Activated T-cell treated with anti-CD3 and anti-CD28 coated beads, Interleukin-2, amount 50 U/mL, for 1 hour (primary cell): ENCODE measurements around the gene CCDC92.
A peak's percentile ranks its signal among the peaks of the same experiment; 100 is the strongest.

Experiments
- DNase-seq: peaks from one replicate; pipeline ENCODE4 v3.0.0-alpha.2; 2020

Gene CCDC92

GRCh38 chr12:123972457-123973401 lies at the start of gene CCDC92, which contains the start of gene ZNF664:
Gene CCDC92 (minus strand): TSS chr12:123972831. CDS start chr12:123944305, 28,526 bp downstream.
Gene ZNF664 (plus strand): TSS chr12:123973215. CDS start chr12:124012145, 38,930 bp downstream.
- DNase-seq = peak; percentile 96

- no peak for DNase-seq
Measured at GRCh38 chr12:124022161-124022560, 49.5 kb upstream of the CCDC92 start.

GRCh38 chr12:124021007-124021406 lies 48.4 kb upstream of the CCDC92 start:
- no peak for DNase-seq

GRCh38 chr12:124020514-124020949 lies 47.9 kb upstream of the CCDC92 start:
- no peak for DNase-seq

GRCh38 chr12:124019115-124019514 lies 46.5 kb upstream of the CCDC92 start:
- DNase-seq = no peak

GRCh38 chr12:124018539-124018938 lies 45.9 kb upstream of the CCDC92 start:
- DNase-seq = no peak

- no peak for DNase-seq
Measured at GRCh38 chr12:124017064-124017463, 44.4 kb upstream of the CCDC92 start.

- no peak for DNase-seq
Measured at GRCh38 chr12:124015494-124016461, 43.1 kb upstream of the CCDC92 start.

GRCh38 chr12:124013073-124013472 lies 40.4 kb upstream of the CCDC92 start:
- no peak for DNase-seq

GRCh38 chr12:124011435-124012115 lies 38.9 kb upstream of the CCDC92 start:
- DNase-seq = no peak

- DNase-seq = no peak
Measured at GRCh38 chr12:124010687-124011086, 38.1 kb upstream of the CCDC92 start.

GRCh38 chr12:124009781-124010180 lies 37.1 kb upstream of the CCDC92 start:
- DNase-seq = no peak

- DNase-seq = no peak
Measured at GRCh38 chr12:124008595-124008994, 36.0 kb upstream of the CCDC92 start.

GRCh38 chr12:124007826-124008570 lies 35.4 kb upstream of the CCDC92 start:
- no peak for DNase-seq

GRCh38 chr12:124006846-124007713 lies 34.4 kb upstream of the CCDC92 start:
- no peak for DNase-seq

GRCh38 chr12:124006085-124006845 lies 33.6 kb upstream of the CCDC92 start:
- no peak for DNase-seq

- no peak for DNase-seq
Measured at GRCh38 chr12:124004233-124004875, 31.7 kb upstream of the CCDC92 start.

GRCh38 chr12:124002654-124003053 lies 30.0 kb upstream of the CCDC92 start:
- DNase-seq = no peak

GRCh38 chr12:124002021-124002644 lies 29.5 kb upstream of the CCDC92 start:
- DNase-seq = no peak
